ENCODE results near the gene ATP1A2.
A peak's percentile ranks its signal among the peaks of the same experiment; 100 is the strongest.

Gene ATP1A2

DNA sequence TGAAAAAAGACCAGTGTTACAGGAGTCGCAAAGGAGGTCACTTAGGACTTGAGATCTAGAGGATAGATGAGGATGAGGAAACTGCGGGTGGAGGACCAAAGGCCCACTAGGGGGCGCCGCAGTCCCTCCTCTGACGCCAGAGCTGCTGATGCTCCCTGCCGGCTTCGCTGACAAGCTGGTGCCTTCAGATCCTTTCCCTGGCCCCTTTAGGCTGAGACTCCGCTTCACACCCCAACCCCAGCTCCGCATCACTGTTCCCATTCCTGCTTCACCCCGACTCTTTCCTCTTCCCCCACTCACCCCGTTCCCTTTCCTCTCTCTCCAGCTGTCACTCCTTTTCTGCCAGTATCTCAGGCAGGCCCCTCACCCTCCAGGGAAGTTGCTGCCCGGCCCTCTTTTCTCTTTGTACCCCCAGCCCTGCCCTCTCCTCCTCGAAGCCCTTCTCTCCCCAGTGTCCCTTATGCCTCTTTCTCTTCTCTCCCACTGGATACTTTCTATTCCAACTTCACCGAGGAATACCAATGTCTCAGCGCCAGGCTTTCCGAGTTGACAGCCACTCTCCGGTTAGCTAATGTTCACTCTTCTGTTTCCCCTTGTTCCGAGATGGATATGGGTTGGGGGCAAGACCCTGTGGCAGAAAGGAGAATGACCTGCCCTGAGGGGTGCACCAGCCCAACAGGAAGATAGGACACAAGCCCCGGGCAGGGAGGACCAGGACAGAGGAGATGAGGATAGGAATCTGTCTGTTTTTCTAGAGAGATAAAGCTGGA is 29.7 kb upstream of the ATP1A2 start:
- peak; percentile 66 for DNase-seq

DNA sequence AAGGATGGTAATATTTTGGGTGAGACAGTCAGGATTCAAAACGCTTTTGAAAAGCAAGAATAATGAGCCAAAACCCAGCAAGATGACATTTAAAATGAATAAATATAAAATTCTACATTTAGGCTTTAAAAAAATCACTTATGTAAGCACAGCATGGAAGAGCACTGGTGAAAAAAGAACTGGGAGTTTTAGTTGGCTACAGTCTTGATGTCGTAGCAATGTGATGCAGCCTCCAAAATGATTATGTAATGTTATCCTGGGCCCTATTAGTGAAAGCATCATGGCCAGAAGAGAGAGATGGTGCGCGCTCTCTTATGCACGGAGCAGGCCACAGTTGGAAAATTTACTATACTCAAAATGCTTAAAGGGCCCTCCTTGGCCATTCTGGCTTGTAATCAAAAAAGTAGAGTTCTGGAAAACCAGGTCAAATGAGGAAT is 29.1 kb upstream of the ATP1A2 start:
- no peak for DNase-seq

DNA sequence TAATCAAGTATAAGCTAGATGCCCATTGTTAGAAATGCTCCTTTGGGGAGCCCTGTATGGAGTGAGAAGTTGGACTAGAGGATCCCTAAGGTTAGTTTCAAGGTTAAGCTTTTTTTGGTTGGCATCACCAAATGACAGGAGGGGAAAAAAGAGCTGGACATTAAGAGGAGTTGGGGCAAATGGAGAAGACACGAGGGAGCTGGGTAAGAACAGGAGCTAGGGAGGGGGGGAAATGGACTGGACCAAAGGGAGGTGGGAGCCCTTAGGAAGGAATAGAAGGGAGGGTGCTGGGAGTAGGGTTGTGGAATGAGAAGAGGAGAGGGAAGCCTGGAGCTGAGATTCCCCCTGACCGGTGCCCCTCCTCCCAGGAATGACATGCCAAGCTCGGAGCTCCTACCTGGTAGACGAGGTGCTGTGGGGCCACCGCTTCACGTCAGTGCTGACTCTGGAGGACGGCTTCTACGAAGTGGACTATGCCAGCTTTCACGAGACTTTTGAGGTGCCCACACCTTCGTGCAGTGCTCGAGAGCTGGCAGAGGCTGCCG is 28.4 kb upstream of the ATP1A2 start:
- no peak for DNase-seq

DNA sequence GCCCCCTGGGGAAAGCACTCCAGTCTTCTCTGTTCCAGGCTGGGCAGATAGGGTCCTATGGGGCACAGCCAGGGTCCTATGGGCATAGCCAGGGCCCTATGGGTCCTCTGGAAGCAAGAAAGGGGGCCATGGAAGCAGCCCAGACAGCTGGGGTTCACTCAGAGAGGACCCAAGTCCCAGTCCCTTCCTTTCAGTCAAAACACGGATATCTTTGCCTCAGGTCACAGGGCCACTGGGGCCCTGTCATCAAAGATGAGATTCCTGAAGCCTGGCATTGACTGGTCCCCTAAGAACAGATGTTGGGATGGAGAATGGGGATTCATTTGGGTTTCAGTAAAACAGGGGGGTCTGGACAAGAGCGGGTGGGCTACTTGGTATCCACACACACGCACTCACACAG is 25.7 kb upstream of the ATP1A2 start:
- no peak for DNase-seq

DNA sequence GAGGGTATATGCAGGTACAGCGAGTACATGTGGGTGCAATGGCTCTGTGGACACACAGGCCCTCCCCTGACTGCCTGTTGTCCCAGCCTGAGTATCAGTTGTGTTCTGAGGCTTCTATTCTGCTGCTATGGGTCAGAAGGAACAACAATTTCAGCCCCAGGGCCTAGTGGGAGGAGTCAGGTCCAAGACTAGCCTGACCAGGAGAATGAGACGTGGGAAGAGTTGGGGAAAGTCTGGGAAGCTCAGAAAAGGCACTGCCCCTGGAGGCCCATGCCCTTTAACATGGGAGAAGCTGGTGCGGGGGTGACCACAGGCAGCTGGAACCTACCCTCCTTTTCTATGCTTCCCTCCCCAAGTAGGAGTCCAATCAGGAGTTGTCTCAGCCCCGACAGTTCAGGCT is 24.8 kb upstream of the ATP1A2 start:
- no peak for DNase-seq

DNA sequence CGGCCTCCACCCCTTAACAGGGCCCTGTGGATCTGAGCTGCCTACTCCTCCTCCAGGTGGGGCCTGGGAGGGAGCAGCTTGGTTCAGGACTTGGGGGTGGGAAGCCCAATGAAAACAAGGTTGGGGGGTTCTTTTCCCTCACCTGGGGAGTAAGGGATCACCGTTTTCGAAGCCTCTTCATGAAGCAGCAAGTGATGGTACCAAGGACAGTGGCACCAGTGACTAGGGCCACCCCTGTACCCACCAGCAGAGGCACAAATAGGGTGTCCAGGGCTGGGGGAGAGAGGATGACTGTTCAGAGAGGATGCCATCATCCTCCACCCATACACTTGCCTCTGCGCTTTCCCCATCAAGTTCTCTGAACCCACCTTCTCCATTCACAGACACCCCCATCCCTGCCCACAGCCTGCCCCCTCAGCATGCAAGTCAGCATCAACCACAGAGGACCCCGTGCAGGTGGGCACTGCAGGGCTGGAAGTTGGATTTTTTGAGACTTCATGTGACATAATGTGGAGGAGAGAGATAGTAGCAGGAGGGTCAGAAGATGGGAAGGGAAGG is 23.8 kb upstream of the ATP1A2 start:
- no peak for DNase-seq

DNA sequence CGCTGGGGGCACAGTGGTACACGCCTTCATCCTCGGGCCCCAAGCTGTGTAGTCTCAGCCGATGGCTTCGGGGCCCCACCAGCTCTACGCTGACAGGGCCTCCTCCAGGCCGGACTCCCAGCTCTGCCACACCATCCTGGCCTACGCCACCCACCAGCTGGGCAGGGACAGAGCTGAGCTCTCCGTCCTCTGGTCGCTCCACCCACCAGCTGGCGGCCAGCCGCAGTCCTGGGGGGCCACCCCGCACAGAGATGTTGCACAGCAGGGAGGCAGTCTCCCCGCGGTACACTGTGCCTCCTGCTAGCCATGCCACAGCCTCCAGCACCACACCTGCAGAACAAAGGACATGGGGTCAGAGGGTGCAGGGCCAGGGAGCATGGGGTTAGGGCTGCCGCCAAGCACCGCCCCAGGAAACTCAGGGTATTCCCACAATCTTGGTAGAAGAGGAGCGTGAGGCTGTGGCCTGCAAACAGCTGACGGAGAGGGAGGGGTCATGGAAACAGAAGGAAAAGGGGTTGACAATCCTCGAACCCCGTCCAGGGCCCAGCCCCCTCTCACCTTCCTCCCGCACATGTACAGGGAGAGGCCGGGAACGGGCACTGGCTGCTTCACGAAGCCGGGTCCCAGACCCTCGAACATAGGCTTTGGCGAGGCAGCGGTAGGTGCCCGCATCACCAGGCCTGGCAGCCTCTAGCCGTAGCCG is 23.0 kb upstream of the ATP1A2 start:
- DNase-seq: no peak

DNA sequence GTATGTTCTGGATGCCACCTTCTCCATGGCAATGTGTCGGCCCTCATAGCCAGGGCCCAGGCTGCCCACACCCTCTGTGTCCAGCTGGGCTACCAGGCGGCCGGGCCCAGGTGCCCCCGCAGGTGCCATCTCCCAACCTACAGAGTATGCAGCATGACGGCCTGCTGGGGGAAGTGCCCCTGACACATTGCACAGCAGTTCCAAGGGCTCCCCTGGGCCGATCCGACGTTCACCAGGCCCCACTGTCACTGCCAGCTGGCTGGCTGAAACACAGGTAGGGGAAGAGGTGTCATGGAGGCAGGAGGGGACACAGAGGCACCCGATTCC is 22.5 kb upstream of the ATP1A2 start:
- no peak for DNase-seq

DNA sequence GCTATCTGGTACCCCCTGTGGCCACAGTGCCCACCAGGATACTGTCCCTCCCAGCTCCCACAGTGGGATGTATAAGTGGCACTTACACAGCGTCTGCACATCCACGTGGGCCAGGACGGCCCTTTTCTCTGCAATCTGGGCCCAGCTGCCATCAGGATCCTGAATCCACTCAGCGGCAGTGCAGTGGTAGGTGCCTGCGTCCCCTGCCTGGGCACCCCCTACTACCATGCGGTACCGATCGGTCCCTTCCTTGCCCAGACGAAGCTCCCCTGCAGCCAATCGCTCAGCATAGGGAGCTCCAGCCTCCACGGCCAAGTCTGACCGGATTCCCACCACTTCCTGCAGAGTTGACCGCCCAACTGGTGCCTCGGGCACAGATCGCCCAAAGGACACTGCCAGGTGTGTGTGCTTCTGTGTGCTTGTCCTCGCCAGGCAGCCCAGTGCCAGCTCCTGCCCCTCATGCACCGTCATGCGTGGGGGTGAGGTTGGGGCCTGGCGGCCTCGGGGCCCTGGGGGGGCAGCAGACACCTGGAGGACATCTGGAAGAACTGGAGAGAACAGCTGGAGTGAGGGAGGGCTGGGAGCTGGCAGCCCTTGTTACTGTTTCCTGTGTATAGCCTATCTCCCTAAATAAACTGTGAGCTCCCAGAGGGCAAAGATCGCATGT is 21.8 kb upstream of the ATP1A2 start:
- no peak for DNase-seq

DNA sequence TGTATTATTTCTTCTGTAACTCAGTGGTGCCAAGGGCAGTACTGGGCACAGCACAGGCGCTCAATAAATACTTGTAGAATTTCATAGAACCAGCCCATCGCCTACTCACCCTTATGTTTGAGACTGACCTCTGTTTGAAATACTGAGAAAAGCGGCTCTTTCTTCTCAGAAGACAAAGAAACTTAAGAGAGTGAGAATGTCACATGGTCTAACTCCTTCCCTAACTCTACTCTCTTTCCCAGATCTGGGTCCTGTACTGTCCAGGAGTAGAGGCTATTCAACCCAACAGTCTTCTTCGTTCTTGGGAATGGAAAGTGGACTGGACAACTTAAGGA is 21.3 kb upstream of the ATP1A2 start:
- no peak for DNase-seq

DNA sequence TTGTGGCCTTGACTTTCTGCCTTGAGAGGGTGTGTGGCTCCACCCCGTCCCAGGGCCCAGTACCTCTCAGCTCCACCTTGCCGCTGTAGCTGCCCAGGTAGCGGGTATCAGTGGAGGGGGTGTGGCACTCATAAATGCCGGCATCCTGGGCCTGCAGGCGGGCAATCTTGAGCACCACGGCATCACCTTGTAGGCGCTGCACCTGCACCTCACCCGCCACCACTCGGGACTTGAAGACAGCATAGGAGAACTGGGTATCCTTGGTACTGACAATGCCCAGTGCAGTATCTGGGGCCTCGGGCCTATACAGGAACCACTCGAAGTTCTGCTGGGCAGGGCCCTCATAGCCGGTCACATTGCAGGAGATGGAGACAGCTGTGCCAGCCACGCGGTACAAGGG is 20.8 kb upstream of the ATP1A2 start:
- DNase-seq: no peak

DNA sequence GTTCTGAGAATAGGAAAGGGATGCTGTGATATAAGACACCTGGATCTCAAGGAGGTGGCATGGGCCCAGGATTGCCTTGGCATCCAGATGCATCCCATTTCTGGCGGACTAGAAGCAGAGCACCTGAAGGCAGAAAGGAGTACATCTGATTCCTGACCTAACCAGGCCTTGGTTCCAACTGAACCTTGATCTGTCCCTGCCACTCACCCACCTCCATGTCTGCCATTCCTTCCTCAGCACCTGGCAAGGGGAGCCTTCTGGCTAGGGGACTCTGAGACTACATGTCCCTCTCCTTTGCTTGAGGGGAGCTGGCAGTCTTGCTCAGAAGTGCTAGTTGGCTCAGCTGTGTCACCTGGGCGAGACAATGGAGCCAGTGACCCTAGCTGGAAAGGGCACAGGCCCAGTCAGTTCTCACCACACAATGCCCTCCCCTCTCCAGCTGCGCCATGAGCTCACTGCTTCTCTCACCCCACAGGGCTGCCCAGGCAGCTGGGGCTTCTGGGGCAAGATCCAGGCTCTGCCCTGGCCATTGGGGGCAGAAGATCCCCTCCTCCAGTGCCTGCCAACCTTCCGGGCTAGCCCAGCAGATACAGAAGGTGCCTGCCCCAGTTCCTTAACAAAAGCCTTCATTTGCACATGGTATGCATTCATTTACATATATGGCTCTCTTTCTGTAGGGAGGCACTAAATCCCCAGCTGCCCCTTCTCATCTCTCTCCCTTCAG is 20.0 kb upstream of the ATP1A2 start:
- DNase-seq: no peak

DNA sequence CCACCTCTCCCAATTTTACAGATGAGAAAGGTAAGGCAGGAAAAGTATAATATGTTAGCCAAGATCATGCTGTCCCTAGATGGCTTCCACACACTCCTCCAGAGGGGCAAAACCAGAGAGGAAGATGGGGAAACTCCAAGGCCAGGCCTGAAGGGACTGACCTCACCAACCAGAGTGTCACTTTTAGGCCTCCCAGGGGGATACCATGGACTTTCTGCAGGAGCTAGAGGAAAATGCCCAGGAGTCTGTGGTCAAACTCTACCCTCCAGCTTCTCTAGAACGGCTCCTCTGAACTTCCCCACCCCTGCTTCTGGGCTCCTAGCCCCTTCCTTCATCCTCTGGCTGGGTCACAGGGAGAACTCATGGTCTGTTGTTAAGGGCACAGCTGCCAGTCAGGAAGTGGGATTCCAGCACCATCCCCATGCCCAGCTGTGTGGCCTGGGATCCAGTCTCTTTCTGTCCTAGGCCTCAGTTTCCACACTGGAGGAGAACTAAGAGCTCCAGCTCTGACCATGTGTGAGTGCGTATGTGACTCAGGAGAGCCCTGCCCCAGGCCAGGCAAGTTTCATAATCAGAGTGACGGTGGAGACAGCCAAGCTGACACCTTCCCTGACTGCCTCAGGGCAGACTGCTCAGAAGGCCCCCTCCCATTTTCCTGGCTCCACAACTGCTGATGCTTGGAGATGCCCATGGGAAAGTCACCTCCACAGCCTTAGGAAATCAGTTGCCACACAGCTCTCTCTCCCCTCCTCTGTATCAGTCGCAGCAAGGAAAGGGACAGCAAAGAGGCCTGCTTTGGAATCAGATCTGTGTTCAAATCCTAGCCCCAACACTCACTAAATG is 19.1 kb upstream of the ATP1A2 start:
- no peak for DNase-seq

DNA sequence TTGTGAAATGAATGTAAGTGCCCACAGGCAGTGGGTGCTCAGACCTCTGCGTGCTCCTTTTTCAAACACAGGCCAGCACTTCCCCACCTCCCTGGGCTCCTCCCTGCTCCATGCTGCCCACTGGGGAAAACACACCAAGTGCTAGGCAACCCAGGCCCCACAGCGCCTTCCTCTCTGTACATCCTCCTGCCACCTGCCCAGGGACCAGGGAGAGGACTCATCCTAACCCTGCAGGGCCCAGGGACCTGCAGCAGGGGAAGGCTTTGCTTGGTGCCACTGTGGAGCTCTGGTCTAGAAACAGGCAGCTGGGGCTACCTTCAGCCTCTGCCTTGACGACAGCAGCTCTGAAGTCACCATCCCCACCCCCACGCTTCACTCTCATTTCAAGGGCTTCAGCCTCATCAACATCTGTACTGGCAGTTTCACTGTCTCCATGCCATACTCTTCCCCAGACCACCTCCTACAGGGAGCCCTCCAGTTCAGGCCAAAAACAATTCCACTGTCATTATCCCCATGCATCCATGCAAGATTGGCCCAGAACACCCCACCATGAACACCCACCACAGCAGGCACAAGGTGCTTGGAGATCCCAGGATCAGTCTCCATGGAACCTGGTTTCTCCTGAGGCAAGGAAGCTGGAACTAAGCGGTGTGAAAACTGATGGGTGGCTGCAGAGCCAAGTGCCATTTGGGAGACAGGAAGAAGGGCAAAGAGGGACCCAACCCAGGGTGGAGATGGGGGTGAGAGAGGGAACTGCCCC is 18.2 kb upstream of the ATP1A2 start:
- DNase-seq: no peak

DNA sequence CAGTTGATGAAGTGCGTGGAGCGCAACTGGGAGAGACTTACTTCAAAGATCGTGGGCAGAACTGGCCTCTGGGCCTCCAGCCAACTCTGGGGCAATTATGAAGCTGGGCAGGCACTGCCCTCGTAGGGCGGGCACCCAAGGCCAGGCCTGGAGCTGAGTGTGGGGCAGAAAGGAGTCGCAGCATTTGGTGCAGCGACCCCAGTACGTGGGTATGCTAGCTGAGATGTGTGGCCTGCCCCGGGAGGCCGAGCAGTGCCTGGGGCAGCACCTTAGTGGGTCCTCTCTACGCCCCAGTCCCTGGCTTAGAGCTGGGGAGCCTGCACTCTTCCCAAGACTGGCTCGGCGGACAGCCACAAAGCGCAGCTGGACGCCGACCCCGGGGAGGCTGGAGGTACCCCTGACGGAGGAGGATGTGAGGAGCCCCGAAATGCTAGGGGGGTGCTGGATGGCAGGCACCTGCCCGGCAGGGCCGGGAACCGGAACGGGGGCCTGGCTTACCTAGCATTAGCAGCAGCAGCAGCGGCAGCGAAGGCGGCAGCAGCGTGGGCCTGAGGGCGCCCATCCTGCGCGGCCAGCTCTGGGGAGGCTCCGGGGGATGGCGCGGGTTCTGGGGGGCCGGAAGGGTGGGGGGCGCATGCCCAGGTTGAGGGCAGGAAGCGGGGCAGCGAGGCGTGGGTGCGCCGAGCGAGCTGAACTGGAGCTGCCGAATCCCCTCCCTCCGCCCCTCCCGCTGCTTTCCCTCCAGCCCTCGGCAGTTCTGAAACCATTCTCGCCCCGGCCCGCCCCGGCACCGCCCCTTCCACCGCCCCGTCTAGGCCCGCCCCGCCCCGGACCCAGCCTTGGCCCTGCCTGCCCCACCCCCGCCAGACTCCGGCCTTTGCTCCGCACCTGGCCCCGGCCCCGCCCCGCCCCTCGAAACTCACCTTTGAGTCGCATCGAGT is 17.4 kb upstream of the ATP1A2 start, which contains the start of gene IGSF8:
IGSF8 (minus strand) TSS at position 709 of the 941 bp plus-strand sequence; CDS start at position 562, 147 bp downstream.
- peak; percentile 89 for DNase-seq

DNA sequence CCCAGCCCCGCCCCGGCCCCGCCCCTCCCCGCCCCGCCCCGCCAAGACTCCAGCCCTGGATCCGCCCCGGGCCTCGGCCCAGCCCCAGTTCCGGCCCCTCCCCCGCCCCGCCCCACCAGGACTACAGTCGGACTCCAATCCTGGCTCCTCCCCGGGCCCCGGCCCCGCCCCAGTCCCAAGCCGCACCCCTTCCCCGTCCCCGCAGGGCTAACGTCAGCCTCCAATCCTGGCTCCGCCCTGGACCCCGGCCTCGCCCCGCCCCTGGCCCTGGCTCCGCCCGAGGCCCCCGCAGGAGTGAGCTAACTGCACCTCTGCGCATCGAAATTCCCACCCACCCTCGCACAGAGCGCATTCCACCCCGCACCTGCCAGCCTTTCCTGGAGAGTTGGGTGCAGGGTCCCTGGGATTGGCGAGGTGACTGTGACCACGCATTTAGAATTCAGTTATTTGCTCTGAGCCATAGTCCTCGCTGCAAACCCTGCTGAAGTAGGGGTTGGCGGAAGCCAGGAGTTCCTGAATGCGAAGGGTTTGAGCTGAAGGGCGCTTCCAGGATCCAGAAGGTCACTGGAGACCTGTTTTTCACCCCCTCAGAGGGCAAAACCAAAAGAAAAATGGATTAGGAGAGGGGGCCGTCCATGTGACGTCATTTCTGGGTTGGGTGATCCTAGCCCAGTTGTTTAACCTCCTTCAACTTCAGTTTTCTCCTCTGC is 16.6 kb upstream of the ATP1A2 start:
- DNase-seq: peak; percentile 99

DNA sequence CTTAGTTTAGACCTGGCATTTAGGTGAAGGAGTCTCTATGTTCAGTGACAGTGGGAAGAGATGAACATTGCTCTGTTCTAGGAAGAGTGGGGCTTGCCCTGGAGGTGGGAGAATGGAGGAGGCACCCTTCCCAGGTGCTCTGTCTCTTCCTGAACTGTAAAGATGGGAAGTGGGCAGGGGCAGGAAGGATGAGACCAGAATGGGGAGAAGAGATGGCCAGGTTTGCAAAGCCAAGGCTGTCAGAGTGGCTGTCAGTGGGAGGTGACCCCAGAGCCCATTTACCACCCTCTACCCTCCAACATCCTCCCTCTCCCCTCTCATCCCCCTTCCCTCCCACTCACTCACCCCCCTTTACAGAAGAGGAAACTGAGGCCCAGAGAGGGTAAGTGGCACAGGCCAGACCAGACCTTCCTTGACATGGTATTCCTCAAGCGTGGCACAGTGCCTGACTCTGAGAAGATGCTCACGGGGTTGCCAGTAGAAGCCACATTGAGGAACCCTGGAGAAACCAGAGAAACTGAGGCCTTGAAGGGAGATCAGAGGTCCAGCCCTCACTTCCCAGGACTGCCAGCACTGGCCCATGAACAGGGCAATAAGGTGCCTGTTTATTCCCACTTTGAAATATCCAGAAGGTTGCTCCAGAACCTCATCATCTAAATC is 15.7 kb upstream of the ATP1A2 start:
- DNase-seq: no peak

DNA sequence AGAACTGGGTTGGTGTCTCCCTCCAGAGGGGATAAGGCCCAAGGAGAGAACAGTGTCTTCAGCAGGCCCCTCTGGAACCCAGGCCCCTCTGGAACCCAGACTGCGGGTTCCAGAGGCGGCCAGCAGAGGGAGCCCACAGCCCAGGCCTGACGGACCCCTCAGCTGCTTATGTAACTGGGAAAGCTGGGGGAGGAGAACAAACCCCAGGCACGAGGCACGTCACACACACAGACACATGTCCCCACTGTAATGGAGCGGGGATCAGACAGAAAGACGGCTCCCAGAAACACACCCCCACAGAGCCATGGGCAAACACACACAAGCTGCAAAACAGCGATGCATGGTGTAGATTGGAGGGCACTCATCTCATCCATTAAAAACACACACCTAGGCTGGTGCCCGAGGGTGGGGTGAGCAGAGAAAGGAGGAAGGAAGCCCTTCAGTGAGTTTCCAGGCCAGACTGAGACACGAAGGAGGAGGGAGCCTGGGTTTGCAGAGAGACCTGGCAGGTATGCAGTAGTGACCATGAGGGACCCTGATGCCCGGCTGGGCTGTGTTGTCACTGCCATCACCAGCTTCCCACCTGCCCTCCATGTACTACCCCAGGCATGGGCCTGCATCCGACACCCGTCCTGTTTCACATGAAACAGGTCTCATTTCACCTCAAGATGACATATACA is 14.4 kb upstream of the ATP1A2 start:
- peak; percentile 63 for DNase-seq

Measured in activated T-cell treated with anti-CD3 and anti-CD28 coated beads for 4 hours (primary cell).